HG03575 (cell line): ENCODE measurements around the gene PEX11G.
"Not testable (repeated sequence)": the region's sequence is repeated elsewhere in the genome, so short reads cannot be mapped to it uniquely, and the experiment has no call there.

ENCODE experiments used
- ATAC-seq: cut with Tn5 transposase; IDR thresholded peaks from one replicate; pipeline ENCODE4 v1.9.1; 2021; ENCODE audit not compliant: unreplicated experiment, insufficient number of reproducible peaks, low FRiP score; ENCODE audit errors: extremely low read depth

Gene PEX11G

DNA sequence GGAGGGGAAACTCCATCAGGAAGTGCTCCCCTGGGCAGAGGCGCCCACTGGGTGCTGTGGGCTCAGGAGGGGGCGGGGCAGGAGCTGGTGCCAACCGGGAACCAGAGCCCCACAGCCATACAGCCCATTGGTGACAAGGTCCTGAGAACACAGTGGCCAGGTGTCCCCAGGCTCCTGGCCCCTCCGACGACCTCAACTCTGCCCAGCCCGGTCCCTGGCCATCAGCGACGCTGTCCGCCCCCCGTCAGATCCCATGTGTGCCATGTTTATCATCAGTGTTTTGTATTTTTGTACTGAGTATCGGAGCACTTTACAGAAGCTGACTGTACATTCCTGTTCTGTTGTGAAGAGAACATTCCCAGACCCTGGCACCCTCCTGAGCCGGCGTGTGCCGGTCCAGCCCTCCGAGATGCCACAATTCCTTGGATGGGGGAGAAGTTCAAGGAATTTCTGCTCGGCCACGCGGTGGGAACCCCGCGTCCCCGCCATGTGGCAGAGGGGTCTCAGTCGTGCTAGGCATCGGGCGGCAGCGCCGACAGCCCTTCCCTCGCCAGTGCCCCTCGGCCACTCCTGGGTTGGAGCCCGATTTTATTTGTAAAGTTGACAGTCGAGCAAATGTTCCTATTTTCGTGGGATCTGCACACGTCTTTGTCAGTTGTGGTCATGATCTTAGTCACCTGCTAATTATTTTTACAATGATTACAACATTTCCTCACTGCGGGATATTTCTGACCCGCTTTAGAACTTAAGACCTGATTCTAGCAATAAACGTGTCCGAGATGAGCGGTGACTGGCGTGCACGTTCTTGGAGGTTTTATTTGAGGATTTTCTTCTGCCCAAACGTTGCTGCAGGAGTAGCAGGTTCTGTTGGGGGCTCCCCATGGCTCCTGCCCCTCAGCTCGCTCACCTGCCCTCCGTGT, 16.9 kb downstream of the PEX11G start:
- ATAC-seq, result no peak

DNA sequence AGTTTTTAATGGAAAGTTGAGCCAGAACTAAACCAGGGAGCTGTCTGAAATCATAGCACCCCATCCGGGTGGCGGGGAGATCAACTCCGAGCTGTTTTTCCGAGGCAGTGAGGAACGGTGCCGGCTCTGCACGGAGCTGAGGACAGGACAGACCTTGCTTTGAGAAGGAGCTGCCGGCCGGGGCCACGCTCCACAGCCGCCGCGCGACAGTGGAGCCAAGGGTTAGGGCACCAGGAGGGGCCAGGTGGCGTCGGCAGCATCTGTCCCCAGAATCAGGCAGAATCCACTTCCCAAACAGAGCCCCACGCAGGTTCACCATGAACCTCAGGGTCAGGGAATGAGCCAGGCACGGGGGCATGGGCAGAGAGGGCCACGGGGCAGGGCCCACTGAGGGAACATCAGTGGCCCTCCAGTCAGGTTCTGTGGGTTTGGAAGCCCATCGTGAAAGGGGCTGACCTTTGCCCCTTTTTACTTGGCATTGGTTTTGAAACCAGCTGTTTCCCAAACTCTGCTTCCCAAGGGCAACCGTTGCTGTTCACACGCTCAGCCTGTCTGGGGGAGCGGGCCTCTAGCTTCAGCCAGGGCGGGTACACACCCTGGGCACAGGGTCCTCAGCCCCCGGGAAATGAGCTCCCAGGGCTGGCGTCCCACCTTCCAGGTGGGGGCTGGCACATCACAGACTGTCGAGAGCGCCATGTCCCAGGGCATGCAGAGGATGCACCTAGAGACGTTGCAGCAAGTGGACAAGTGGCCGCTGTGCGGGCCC, 18.1 kb downstream of the PEX11G start:
- ATAC-seq, result no peak

DNA sequence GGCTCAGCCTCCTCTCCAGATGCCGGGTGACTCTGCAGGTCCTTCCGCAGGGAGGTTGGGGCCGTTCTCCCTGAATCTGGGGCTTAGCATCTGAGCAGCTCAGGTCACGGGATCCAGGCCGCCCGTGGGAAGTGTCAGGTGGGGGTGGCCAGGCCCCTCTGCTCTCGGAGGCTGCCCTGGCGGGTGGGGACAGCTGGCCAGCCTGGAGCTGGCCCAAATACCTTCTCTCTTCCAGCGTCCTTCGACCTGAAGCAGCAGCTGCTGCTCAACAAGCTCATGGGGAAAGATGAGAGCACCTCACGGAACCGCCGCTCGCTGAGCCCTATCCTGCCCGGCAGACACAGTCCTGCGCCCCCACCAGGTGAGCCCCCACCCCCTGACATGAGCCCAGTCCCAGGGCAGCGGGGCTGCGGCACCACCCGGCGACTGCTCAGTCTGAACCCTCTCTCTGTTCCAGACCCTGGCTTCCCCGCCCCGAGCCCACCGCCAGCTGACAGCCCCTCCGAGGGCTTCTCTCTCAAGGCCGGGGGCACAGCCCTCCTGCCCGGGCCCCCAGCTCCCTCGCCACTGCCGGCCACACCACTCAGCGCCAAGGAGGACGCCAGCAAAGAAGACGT, 19.1 kb downstream of the PEX11G start:
- ATAC-seq, result no peak

GRCh38 chr19:7468840-7469239, 20.0 kb downstream of the PEX11G start:
- no peak for ATAC-seq

DNA sequence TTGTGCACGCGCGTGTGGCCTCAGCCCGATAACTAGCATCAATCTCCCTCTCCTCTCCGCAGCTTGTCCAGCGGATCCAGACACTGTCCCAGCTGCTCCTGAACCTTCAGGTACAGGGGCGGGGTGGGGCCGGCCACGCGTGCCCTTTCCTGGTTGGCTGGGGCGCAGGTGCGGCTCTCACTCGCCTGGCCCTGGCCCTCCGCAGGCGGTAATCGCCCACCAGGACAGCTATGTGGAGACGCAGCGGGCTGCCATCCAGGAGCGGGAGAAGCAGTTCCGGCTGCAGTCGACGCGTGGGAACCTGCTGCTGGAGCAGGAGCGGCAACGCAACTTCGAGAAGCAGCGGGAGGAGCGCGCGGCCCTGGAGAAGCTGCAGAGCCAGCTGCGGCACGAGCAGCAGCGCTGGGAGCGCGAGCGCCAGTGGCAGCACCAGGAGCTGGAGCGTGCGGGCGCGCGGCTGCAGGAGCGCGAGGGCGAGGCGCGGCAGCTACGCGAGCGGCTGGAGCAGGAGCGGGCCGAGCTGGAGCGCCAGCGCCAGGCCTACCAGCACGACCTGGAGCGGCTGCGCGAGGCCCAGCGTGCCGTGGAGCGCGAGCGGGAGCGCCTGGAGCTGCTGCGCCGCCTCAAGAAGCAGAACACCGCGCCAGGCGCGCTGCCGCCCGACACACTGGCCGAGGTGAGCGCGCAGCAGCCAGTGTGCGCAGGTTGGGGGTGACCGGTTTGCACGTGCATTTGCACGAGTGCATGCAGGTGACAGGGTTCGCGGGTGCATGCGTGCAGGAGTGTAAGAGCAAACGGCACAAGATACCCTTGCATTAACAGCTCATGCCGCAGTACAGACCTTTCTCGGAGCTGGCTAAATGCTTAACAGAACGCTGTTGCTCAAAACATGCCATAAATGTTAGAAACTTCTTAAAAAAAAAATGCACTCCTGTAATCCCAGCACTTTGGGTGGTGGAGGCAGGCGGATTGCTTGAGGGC, 21.5 kb downstream of the PEX11G start:
- ATAC-seq, result no peak

GRCh38 chr19:7463575-7463974, 25.3 kb downstream of the PEX11G start:
- ATAC-seq, result no peak

- ATAC-seq, result no peak
These were observed 26.8 kb downstream of the PEX11G start for GRCh38 chr19:7461841-7462629.

- ATAC-seq, result no peak
These were observed 28.3 kb downstream of the PEX11G start for GRCh38 chr19:7460562-7460966.

- no peak for ATAC-seq
These were observed 29.1 kb downstream of the PEX11G start for GRCh38 chr19:7459773-7460172.

- no peak for ATAC-seq
These were observed 30.2 kb downstream of the PEX11G start for GRCh38 chr19:7458675-7459074.

- no peak for ATAC-seq
These were observed 31.8 kb downstream of the PEX11G start for GRCh38 chr19:7456964-7457541.

- no peak for ATAC-seq
These were observed 33.1 kb downstream of the PEX11G start for GRCh38 chr19:7455600-7456296.

- ATAC-seq, result no peak
These were observed 33.8 kb downstream of the PEX11G start for GRCh38 chr19:7454998-7455397.

DNA sequence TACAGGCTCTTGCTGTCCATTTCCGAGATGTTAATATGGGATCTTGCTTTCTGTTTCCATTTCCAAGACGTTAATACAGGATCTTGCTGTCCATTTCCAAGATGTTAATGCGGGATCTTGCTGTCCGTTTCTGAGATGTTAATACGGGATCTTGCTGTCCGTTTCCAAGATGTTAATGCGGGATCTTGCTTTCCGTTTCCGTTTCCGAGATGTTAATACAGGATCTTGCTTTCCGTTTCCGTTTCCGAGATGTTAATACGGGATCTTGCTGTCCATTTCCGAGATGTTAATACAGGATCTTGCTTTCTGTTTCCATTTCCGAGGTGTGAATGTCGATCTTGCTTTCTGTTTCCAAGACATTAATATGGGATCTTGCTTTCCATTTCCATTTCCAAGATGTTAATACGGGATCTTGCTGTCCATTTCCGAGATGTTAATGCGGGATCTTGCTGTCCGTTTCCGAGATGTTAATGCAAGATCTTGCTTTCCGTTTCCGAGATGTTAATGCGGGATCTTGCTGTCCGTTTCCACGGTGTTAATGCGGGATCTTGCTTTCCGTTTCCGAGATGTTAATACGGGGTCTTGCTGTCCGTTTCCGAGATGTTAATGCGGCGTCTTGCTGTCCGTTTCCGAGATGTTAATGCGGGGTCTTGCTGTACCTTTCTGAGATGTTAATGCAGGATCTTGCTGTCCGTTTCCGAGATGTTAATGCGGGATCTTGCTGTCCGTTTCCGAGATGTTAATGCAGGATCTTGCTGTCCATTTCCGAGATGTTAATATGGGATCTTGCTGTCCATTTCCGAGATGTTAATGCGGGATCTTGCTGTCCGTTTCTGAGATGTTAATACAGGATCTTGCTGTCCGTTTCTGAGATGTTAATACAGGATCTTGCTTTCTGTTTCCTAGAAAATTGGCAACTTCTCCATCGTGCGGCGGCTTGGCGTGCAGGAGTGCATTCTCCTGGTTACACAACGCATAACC, 38.3 kb downstream of the PEX11G start:
- no peak for ATAC-seq

DNA sequence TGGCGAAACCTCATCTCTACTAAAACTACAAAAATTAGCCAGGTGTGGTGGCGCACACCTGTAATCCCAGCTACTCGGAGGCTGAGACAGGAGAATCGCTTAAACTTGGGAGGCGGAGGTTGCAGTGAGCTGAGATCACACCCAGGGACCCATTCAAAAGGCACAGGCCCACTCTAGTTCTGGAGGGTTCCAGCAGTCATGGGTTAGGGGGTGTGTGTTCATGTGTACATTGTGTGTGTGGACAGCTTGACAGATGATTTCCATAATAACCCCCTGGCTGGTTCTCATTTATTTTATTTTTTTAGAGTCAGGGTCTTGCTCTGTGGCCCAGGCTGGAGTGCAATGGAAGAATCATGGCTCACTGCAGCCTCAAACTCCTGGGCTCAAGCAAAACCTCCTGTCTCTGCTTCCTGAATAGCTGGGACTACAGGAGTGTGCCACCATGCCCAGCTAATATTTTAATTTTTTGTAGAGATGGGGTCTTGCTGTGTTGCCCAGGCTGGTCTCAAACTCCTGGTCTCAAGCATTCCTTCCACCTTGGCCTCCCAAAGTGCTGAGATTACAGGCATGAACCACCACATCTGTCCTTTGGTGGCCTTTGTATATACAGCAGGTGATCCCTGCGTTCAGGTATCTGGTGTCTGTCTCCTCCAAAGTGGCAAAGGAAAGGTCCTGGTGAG, 39.3 kb downstream of the PEX11G start:
- not testable (repeated sequence) for ATAC-seq
